Endothelial cell of umbilical vein (primary cell): ENCODE data around the gene GGNBP2. TPM values are rescaled to one million over a fixed set of nuclear protein-coding genes. Genes with fewer than 3 reads are reported as not detected.

Source experiments
- BruUV-seq: library from RNA; stranded (reverse); fragments of 400-500 nt; replicated peaks from 2 replicates; lab custom pipeline; 2021; lab: Mats Ljungman, UMichigan
- CTCF ChIA-PET: fragments of 300-600, 350-600 bp; sonication (Branson Sonifier 250); formaldehyde crosslinking; loops from one replicate; lab custom pipeline; 2021; ENCODE audit warnings: antibody characterized with exemption, inconsistent platforms; lab: Charles Lee
- POLR2A ChIA-PET: fragments of 300-600, 350-600 bp; sonication (Branson Sonifier 250); formaldehyde crosslinking; loops from one replicate; lab custom pipeline; 2021; ENCODE audit warnings: antibody characterized with exemption, inconsistent platforms; lab: Charles Lee
- DNase-seq: peaks from one replicate; pipeline ENCODE4 v3.0.0-alpha.2; 2011; ENCODE audit warnings: low read depth, low spot score
- FAIRE-seq: peaks from 2 replicates; lab custom pipeline; 2011; peaks lifted over from hg19 to GRCh38; lab: Jason Lieb, UNC
- H2AFZ ChIP-seq: 2 replicates; pipeline ENCODE4 v1.6.0; 2012; ENCODE audit warnings: low read depth, low read length, control low read depth, inconsistent platforms
- H3K27ac ChIP-seq: 2 replicates; pipeline ENCODE4 v1.5.1; 2011; ENCODE audit warnings: low read depth, mild to moderate bottlenecking, control low read depth, low read length, moderate library complexity; ENCODE audit not compliant: insufficient read depth
- H3K27me3 ChIP-seq, 2 experiments: 2 replicates each; pipeline versions ENCODE4 v1.6.0 to v1.6.1; 2011; ENCODE audit warnings: low read length in 2 of 2, mixed read lengths in 1 of 2; ENCODE audit not compliant: control insufficient read depth in 2 of 2, insufficient read depth in 2 of 2
- H3K36me3 ChIP-seq, 2 experiments: 2 replicates in 1 of 2; 3 replicates in 1 of 2; pipeline ENCODE4 v1.5.1; 2011; ENCODE audit warnings: low read length in 2 of 2, mild to moderate bottlenecking in 1 of 2, moderate library complexity in 1 of 2; ENCODE audit not compliant: control insufficient read depth in 2 of 2, insufficient read depth in 2 of 2; ENCODE audit errors: extremely low read depth in 1 of 2
- H3K4me1 ChIP-seq: 3 replicates; pipeline ENCODE4 v1.5.1; 2011; ENCODE audit warnings: mild to moderate bottlenecking, low read length; ENCODE audit not compliant: control insufficient read depth, insufficient read depth; ENCODE audit errors: extremely low read depth
- H3K4me2 ChIP-seq: 2 replicates; pipeline ENCODE4 v1.6.1; 2011; ENCODE audit warnings: low read length, control low read depth, mixed read lengths; ENCODE audit not compliant: insufficient read depth
- H3K4me3 ChIP-seq, 3 experiments: fragments of 200-600 bp in 1 of 3; sonication (generic), shearing (Covaris generic) in 1 of 3; replicated peaks in 1 of 3; 2 replicates each; pipeline ENCODE4 v1.5.1; 2011 to 2016; ENCODE audit warnings: control low read depth in 3 of 3, low read length in 3 of 3, mild to moderate bottlenecking in 2 of 3, inconsistent platforms in 1 of 3, low read depth in 1 of 3, moderate library complexity in 1 of 3; ENCODE audit not compliant: insufficient read depth in 1 of 3
- H3K79me2 ChIP-seq: 2 replicates; pipeline ENCODE4 v1.6.0; 2012; ENCODE audit warnings: low read length, inconsistent platforms; ENCODE audit not compliant: control insufficient read depth, insufficient read depth
- H3K9ac ChIP-seq: replicated peaks from 2 replicates; pipeline ENCODE3; 2011; ENCODE audit warnings: low read length, control low read depth; ENCODE audit not compliant: insufficient read depth; ENCODE audit errors: extremely low read depth
- H3K9me1 ChIP-seq: replicated peaks from 3 replicates; pipeline ENCODE4 v1.6.0; 2011; ENCODE audit warnings: mild to moderate bottlenecking, low read length; ENCODE audit not compliant: control insufficient read depth, insufficient read depth; ENCODE audit errors: extremely low read depth
- H3K9me3 ChIP-seq: replicated peaks from 2 replicates; pipeline ENCODE4 v1.5.1; 2012; ENCODE audit warnings: low read length, inconsistent platforms; ENCODE audit not compliant: control insufficient read depth, insufficient read depth
- H4K20me1 ChIP-seq: replicated peaks from 2 replicates; pipeline ENCODE3; 2011; ENCODE audit warnings: mild to moderate bottlenecking, low read length; ENCODE audit not compliant: control insufficient read depth, insufficient read depth; ENCODE audit errors: extremely low read depth
- EZH2 ChIP-seq: IDR thresholded peaks from 2 replicates; pipeline ENCODE4 v1.6.1; 2012; ENCODE audit warnings: borderline replicate concordance, low read depth, mild to moderate bottlenecking, moderate library complexity, low read length, inconsistent platforms; ENCODE audit not compliant: severe bottlenecking
- FOS ChIP-seq: IDR thresholded peaks from 2 replicates; pipeline ENCODE4 v1.6.1; 2011; ENCODE audit warnings: mild to moderate bottlenecking, low read length, moderate library complexity, borderline replicate concordance; ENCODE audit not compliant: insufficient read depth
- GATA2 ChIP-seq: IDR thresholded peaks from 2 replicates; pipeline ENCODE4 v1.7.0; 2011; ENCODE audit warnings: low read depth, mild to moderate bottlenecking, moderate library complexity, mixed read lengths, low read length; ENCODE audit not compliant: insufficient read length, insufficient read depth
- JUN ChIP-seq: IDR thresholded peaks from 2 replicates; pipeline ENCODE4 v1.6.1; 2011; ENCODE audit warnings: borderline replicate concordance, low read depth; ENCODE audit not compliant: insufficient read length, insufficient read depth
- MAX ChIP-seq: IDR thresholded peaks from 2 replicates; pipeline ENCODE4 v1.6.1; 2011; ENCODE audit not compliant: insufficient read depth, insufficient read length
- MYC ChIP-seq: IDR thresholded peaks from one replicate; pipeline ENCODE4 v1.6.1; 2011; ENCODE audit warnings: mild to moderate bottlenecking, low read depth, low read length
- POLR2A ChIP-seq: IDR thresholded peaks from 2 replicates; pipeline ENCODE4 v1.6.1; 2012; ENCODE audit warnings: low read depth, mild to moderate bottlenecking, control low read depth, low read length
- POLR2AphosphoS5 ChIP-seq: IDR thresholded peaks from 2 replicates; pipeline ENCODE4 v1.6.1; 2012; ENCODE audit warnings: low read depth, mild to moderate bottlenecking, control low read depth, low read length, moderate library complexity; ENCODE audit not compliant: insufficient read depth
- dilution Hi-C: fragments of 300-500 bp; cut with MboI; formaldehyde crosslinking; loops from one replicate; pipeline ENCODE4 v1.15.0; 2019; ENCODE audit warnings: low sequenced_read_pairs; ENCODE audit not compliant: extremely low pct_ligation_motif_present
- intact Hi-C: fragments of 100-400 bp; cut with micrococcal nuclease; formaldehyde crosslinking; loops from one replicate; pipeline ENCODE4 v1.10.0; 2022
- polyA plus RNA-seq, 4 experiments: library from polyadenylated mRNA; depleted of rRNA in 3 of 4; stranded (reverse) in 3 of 4; unstranded in 1 of 4; fragments of >200 nt; gene quantifications; 2 replicates each; pipeline versions ENCODE4 v1.2.1 to v1.2.3, GENCODE V29; 2011 to 2012; ENCODE audit warnings: missing spikeins in 1 of 4
- total RNA-seq: library from RNA; stranded (reverse); gene quantifications from 2 replicates; pipeline ENCODE4 v1.2.3, GENCODE V29; 2021
- TF ChIP-seq, protein P1 (sequence below), 2 donors: IDR thresholded peaks; 1 replicate in 1 of 2; 2 replicates in 1 of 2; pipeline ENCODE4 v1.5.1; 2011; ENCODE audit warnings: low read length in 2 of 2, mild to moderate bottlenecking in 2 of 2, moderate library complexity in 2 of 2, control low read depth in 1 of 2, inconsistent platforms in 1 of 2, low read depth in 1 of 2; ENCODE audit not compliant: insufficient read depth in 1 of 2; ENCODE audit errors: extremely low read depth in 1 of 2

GGNBP2 gene
- total and polyA plus RNA-seq, 2 donors (not counting 3 experiments of a cell fraction or from before 2014, with no cell fraction given), result 52.6 to 77.6 TPM

- H2AFZ ChIP-seq, result no peak overlapping the region
- H3K4me3 ChIP-seq, result no peak overlapping the region
- H3K27me3 ChIP-seq, result no peaks in the 10 kb centered on the region
- TF ChIP-seq FOS (no peak), MAX (no peak), POLR2AphosphoS5 (no peak), JUN (no peak), POLR2A (no peak), MYC (no peak), GATA2 (no peak), EZH2 (no peak)
- TF ChIP-seq, protein P1, sequence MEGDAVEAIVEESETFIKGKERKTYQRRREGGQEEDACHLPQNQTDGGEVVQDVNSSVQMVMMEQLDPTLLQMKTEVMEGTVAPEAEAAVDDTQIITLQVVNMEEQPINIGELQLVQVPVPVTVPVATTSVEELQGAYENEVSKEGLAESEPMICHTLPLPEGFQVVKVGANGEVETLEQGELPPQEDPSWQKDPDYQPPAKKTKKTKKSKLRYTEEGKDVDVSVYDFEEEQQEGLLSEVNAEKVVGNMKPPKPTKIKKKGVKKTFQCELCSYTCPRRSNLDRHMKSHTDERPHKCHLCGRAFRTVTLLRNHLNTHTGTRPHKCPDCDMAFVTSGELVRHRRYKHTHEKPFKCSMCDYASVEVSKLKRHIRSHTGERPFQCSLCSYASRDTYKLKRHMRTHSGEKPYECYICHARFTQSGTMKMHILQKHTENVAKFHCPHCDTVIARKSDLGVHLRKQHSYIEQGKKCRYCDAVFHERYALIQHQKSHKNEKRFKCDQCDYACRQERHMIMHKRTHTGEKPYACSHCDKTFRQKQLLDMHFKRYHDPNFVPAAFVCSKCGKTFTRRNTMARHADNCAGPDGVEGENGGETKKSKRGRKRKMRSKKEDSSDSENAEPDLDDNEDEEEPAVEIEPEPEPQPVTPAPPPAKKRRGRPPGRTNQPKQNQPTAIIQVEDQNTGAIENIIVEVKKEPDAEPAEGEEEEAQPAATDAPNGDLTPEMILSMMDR (IDR thresholded peaks at IDR 0.05; ENCODE audit: extremely low read depth in 1 of 2, insufficient read depth in 1 of 2, low read depth in 1 of 2, low read length in 2 of 2), result no peak
- DNase-seq (no peak), FAIRE-seq (no peak)
- POLR2A ChIA-PET, result no interaction called here
- H3K79me2 ChIP-seq, result peaks cover 40% of the 10 kb centered on the region
- no TSS peak for BruUV-seq
- no peaks in the 10 kb centered on the region for H3K4me1 ChIP-seq
- H3K4me2 ChIP-seq, result no peak overlapping the region
- peaks cover 11 to 16% of the 10 kb centered on the region in 2 experiments for H3K36me3 ChIP-seq
- no peaks in the 10 kb centered on the region for H3K9me1 ChIP-seq
- no peak overlapping the region for H3K9ac ChIP-seq
- H3K27ac ChIP-seq, result no peak overlapping the region
- no peaks in the 10 kb centered on the region for H4K20me1 ChIP-seq
- dilution Hi-C loops, result no loop called here
- no peaks in the 10 kb centered on the region for H3K9me3 ChIP-seq
- CTCF ChIA-PET, result interaction anchor here (1.2 to 1.4 kb wide), 4 partner anchors 8 to 15 kb away, joined by 3 to 5 read pairs (median 4); no protein-coding TSS in a partner anchor
- intact Hi-C loops, result no loop called here
Measured at GRCh38 chr17:36566081-36566480, 21.4 kb downstream of the GGNBP2 start.
